ENCODE data around the gene TMEM31. TPM values are rescaled to one million over a fixed set of nuclear protein-coding genes. Genes with fewer than 3 reads are reported as not detected.
A peak's percentile ranks its signal among the peaks of the same experiment; 100 is the strongest.

TMEM31 gene
- total and polyA plus RNA-seq, 2 donors from 2014 or later = 0.38 TPM; not detected in 1

DNA sequence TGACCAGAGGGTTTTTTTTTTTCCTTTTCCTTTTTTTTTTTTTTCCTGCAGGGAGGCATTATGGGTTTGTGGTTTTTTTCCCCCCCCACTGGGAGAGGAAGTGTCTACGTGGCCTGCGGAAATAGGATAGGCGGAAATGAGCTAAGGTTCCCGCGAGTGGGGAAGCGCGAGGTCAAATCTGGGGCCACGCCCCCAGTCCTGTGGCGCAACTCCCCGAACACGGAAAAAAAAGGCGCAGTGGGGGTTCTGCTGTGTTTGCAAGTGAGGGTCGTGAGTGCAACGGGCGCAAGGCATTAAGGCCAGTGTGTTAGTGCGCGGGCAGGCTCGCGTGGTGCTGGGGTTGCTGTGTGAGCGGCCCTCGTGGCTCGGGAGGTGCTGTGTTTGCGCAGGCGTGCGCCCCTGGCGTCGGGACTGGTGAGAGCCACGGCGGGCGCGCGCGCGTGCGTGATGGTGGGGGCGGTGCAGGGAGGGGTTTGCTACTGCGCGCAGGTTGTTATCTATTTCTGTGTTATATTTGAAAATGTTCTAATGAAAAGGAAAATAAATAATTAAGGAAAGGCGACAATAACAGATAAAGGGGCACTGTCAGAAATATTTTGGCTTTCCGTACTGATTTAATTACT, 23.5 kb upstream of the TMEM31 start:
- TF ChIP-seq CTCF (IDR thresholded peaks at IDR 0.05; ENCODE audit: borderline replicate concordance, extremely low read depth, insufficient read depth) = peak; percentile 22
- Histone ChIP-seq H3K9ac (ENCODE audit: low read length in 3 of 3) (peak overlapping the region; percentile 59 to 100 (median 95)), H3K27ac (ENCODE audit: low read depth in 2 of 2, low read length in 2 of 2) (peak overlapping the region; percentile 99 to 100), H3K4me1 (ENCODE audit: control insufficient read depth in 2 of 3, insufficient read depth in 2 of 3, low read depth in 1 of 3, low read length in 3 of 3) (no peaks in the 10 kb centered on the region), H3K36me3 (ENCODE audit: control insufficient read depth in 2 of 3, insufficient read depth in 3 of 3, low read length in 3 of 3) (peaks cover 0 to 6% (median 2%) of the 10 kb centered on the region in 3 donors), H3K27me3 (ENCODE audit: control insufficient read depth, insufficient read depth, low read length) (no peaks in the 10 kb centered on the region), H3K9me3 (ENCODE audit: control insufficient read depth in 2 of 3, insufficient read depth in 1 of 3, low read length in 3 of 3) (no peaks in the 10 kb centered on the region), H3K4me3 (ENCODE audit: low read length in 3 of 3) (peak overlapping the region; percentile 92 to 96 (median 93))
- FAIRE-seq (no peak), DNase-seq (peak; percentile 84 to 96 (median 90))
- intact Hi-C loops (cut with DNase I) = no loop called here

DNA sequence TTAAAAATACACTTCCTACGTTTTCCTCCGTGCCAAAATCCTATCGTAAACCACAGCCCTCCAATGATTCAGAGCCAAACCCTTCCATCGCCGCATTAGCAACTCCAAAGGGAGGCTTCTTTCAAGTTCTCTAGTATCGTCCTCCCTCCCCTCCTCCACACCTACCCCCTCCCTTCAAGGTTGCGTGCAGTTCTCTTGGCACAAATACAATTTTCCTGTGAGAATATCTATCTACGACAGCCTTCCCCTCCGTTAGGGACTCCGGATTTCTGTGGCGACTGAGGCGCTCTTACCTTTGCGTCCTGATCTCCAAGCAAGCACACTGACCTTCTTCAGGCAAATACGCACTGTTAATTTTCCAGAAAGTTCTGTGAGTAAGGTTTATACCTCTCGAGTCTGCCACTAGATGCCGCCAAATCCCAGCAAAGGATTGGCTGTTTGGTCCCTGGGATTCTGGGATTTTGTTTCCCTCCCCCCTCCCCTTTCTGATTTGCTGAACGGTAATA, 23.0 kb upstream of the TMEM31 start:
- Histone ChIP-seq H3K4me3 (ENCODE audit: low read length in 3 of 3) (peak overlapping the region; percentile 92 to 96 (median 93)), H3K9ac (ENCODE audit: low read length in 3 of 3) (peak overlapping the region; percentile 59 to 100 (median 95)), H3K27me3 (ENCODE audit: control insufficient read depth, insufficient read depth, low read length) (no peaks in the 10 kb centered on the region), H3K9me3 (ENCODE audit: control insufficient read depth in 2 of 3, insufficient read depth in 1 of 3, low read length in 3 of 3) (no peaks in the 10 kb centered on the region), H3K27ac (ENCODE audit: low read depth in 2 of 2, low read length in 2 of 2) (peak overlapping the region; percentile 99 to 100), H3K4me1 (ENCODE audit: control insufficient read depth in 2 of 3, insufficient read depth in 2 of 3, low read depth in 1 of 3, low read length in 3 of 3) (no peaks in the 10 kb centered on the region), H3K36me3 (ENCODE audit: control insufficient read depth in 2 of 3, insufficient read depth in 3 of 3, low read length in 3 of 3) (peaks cover 0 to 6% (median 2%) of the 10 kb centered on the region in 3 donors)
- intact Hi-C loops (cut with DNase I) = no loop called here
- peak; percentile 53 for TF ChIP-seq CTCF (IDR thresholded peaks at IDR 0.05; ENCODE audit: borderline replicate concordance, extremely low read depth, insufficient read depth)
- DNase-seq (peak; percentile 73 to 96 (median 82)), FAIRE-seq (no peak)

DNA sequence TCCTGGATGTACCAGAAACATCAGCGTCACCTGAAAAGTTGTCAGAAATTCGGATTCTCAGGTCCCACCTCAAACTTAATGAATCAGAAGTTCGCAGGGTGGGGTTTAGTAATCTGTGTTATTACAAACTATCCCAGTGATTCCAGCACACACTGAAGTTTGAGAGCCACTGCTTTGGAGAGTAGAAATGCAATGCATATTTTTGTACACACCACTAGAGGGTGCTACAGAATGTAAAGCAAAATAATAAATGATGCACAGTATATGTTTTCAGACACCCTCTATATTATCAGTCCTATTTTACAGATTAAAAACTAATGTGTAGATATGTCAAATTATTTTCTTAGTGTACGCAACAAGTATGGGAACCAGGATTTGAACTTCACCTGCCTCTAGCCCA, 21.8 kb upstream of the TMEM31 start:
- H3K4me3 ChIP-seq (ENCODE audit: low read length in 3 of 3) = no peak overlapping the region
- FAIRE-seq (peak; percentile 92), DNase-seq (peak in 2 of 5 donors; percentile 45 to 65)
- peaks cover 0 to 3% (median 2%) of the 10 kb centered on the region in 3 donors for H3K36me3 ChIP-seq (ENCODE audit: control insufficient read depth in 2 of 3, insufficient read depth in 3 of 3, low read length in 3 of 3)
- intact Hi-C loops (cut with DNase I) = no loop called here
- no peak overlapping the region for H3K27ac ChIP-seq (ENCODE audit: low read depth in 2 of 2, low read length in 2 of 2)
- no peaks in the 10 kb centered on the region for H3K27me3 ChIP-seq (ENCODE audit: control insufficient read depth, insufficient read depth, low read length)
- H3K9me3 ChIP-seq (ENCODE audit: control insufficient read depth in 2 of 3, insufficient read depth in 1 of 3, low read length in 3 of 3) = no peaks in the 10 kb centered on the region
- H3K9ac ChIP-seq (ENCODE audit: low read length in 3 of 3) = no peak overlapping the region
- TF ChIP-seq CTCF (IDR thresholded peaks at IDR 0.05; ENCODE audit: borderline replicate concordance, extremely low read depth, insufficient read depth) = peak; percentile 56
- no peaks in the 10 kb centered on the region for H3K4me1 ChIP-seq (ENCODE audit: control insufficient read depth in 2 of 3, insufficient read depth in 2 of 3, low read depth in 1 of 3, low read length in 3 of 3)

Measured in kidney (tissue), 14 donors.